ENCODE data around the gene TMEM95. TPM values are rescaled to one million over a fixed set of nuclear protein-coding genes. Genes with fewer than 3 reads are reported as not detected.

TMEM95 gene
- total RNA-seq, 1 experiment from 2014 or later = 0.50 TPM

DNA sequence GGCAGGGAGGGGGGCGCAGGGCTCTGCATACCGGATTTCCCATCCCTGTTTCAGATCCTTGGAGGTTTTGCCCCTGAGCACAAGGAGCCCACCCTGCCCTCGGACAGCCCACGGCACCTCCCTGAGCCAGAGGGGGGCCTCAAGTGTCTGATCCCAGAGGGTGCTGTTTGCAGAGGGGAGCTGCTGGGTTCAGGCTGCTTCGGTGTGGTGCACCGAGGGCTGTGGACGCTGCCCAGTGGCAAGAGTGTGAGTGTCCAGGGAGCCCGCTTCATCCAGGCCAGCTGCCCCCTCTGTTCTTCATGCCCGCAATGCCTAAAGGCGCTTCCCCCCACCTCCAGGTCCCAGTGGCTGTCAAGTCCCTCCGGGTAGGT is 28.4 kb downstream of the TMEM95 start:
- Histone ChIP-seq H3K36me3 (ENCODE audit: low read depth) (no peaks in the 10 kb centered on the region), H3K4me2 (no peak overlapping the region), H3K4me1 (replicated peaks; ENCODE audit: insufficient read depth) (no peaks in the 10 kb centered on the region), H3K27ac (no peak overlapping the region), H3K4me3 (no peak overlapping the region), H3F3A (ENCODE audit: insufficient read depth, low read depth) (no peaks in the 10 kb centered on the region), H2AFZ (no peak overlapping the region), H3K9me2 (ENCODE audit: insufficient read depth) (no peaks in the 10 kb centered on the region), H4K20me1 (ENCODE audit: insufficient read depth) (no peaks in the 10 kb centered on the region), H3K27me3 (ENCODE audit: insufficient read depth, low read depth) (no peaks in the 10 kb centered on the region), H3K79me2 (ENCODE audit: low read depth) (0 out of 2 replicates have a peak, but pooled peaks cover 4% of the 10 kb centered on the region), H3K9me3 (ENCODE audit: insufficient read depth, low read depth) (no peaks in the 10 kb centered on the region)
- ChIA-PET CTCF (interaction anchor here (0.6 kb wide), 2 partner anchors 25 to 765 kb away, joined by 5 to 6 read pairs; no protein-coding TSS in a partner anchor), POLR2A (ENCODE audit: unreplicated experiment) (no interaction called here)
- no peak for DNase-seq
- no peak for TF ChIP-seq EZH2 (IDR thresholded peaks at IDR 0.05; ENCODE audit: low read depth)
- TF ChIP-seq, protein P1, sequence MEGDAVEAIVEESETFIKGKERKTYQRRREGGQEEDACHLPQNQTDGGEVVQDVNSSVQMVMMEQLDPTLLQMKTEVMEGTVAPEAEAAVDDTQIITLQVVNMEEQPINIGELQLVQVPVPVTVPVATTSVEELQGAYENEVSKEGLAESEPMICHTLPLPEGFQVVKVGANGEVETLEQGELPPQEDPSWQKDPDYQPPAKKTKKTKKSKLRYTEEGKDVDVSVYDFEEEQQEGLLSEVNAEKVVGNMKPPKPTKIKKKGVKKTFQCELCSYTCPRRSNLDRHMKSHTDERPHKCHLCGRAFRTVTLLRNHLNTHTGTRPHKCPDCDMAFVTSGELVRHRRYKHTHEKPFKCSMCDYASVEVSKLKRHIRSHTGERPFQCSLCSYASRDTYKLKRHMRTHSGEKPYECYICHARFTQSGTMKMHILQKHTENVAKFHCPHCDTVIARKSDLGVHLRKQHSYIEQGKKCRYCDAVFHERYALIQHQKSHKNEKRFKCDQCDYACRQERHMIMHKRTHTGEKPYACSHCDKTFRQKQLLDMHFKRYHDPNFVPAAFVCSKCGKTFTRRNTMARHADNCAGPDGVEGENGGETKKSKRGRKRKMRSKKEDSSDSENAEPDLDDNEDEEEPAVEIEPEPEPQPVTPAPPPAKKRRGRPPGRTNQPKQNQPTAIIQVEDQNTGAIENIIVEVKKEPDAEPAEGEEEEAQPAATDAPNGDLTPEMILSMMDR (conservative IDR thresholded peaks at IDR 0.05) = no peak
- BruUV-seq (replicated peaks) = no TSS peak
- intact Hi-C loops (cut with micrococcal nuclease; ENCODE audit: unreplicated experiment) = no loop called here

DNA sequence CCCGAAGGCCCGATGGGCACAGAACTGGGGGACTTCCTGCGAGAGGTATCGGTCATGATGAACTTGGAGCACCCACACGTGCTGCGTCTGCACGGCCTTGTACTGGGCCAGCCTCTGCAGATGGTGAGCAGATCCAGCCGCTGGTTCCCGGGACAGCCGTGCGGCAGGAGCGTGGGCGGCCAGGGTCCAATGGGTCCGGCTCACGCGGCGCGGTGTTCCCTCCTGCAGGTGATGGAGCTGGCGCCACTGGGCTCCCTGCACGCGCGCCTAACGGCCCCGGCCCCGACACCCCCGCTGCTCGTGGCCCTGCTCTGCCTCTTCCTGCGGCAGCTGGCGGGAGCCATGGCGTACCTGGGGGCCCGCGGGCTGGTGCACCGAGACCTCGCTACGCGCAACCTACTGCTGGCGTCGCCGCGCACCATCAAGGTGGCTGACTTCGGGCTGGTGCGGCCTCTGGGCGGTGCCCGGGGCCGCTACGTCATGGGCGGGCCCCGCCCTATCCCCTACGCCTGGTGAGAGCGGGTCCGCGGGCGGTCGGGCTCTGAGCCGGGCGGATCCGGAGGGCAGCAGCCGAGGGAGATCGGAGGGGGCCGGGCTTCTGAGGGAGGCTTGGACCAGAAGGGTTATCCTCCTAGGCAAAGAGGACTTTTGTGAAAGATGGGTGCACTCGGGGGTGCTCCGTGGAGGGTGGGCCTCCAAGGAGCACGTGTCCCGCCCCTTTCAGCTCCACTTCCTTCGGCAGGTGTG is 29.0 kb downstream of the TMEM95 start:
- no peak overlapping the region for H2AFZ ChIP-seq

DNA sequence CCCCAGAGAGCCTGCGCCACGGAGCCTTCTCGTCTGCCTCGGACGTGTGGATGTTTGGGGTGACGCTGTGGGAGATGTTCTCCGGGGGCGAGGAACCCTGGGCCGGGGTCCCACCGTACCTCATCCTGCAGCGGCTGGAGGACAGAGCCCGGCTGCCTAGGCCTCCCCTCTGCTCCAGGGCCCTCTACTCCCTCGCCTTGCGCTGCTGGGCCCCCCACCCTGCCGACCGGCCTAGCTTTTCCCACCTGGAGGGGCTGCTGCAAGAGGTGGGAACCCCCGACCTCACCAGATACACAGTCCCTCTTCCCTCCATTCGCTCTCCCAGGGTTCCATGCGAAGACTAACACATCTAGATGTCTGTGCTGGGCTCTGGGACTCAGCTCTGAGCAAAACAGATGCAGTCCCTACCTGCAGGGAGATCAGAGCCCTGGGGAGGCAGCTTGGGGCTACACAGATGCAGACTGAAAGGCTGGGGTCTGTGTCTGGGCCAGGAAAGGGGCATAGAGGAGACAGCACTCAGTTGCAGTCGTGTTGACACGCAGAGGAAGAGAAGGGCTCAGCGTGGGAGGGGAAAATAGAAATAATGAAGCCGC is 29.6 kb downstream of the TMEM95 start:
- no peak overlapping the region for H2AFZ ChIP-seq
- H3K9me2 ChIP-seq (ENCODE audit: insufficient read depth) = no peaks in the 10 kb centered on the region
- ChIA-PET POLR2A (ENCODE audit: unreplicated experiment) (interaction anchor here (0.6 kb wide), 1 partner anchor 59 kb away, joined by 3 read pairs; no protein-coding TSS in a partner anchor), CTCF (interaction anchor here (0.6 kb wide), 1 partner anchor 16 kb away, joined by 3 read pairs; no protein-coding TSS in a partner anchor)
- BruUV-seq (replicated peaks) = no TSS peak
- intact Hi-C loops (cut with micrococcal nuclease; ENCODE audit: unreplicated experiment) = no loop called here
- H3K4me2 ChIP-seq = no peak overlapping the region
- no peaks in the 10 kb centered on the region for H3F3A ChIP-seq (ENCODE audit: insufficient read depth, low read depth)
- no peaks in the 10 kb centered on the region for H3K36me3 ChIP-seq (ENCODE audit: low read depth)
- no peak overlapping the region for H3K27ac ChIP-seq
- no peaks in the 10 kb centered on the region for H3K4me1 ChIP-seq (replicated peaks; ENCODE audit: insufficient read depth)
- H4K20me1 ChIP-seq (ENCODE audit: insufficient read depth) = no peaks in the 10 kb centered on the region
- 0 out of 2 replicates have a peak, but pooled peaks cover 4% of the 10 kb centered on the region for H3K79me2 ChIP-seq (ENCODE audit: low read depth)
- no peak for TF ChIP-seq EZH2 (IDR thresholded peaks at IDR 0.05; ENCODE audit: low read depth)
- TF ChIP-seq, protein P1 (conservative IDR thresholded peaks at IDR 0.05) = no peak
- H3K4me3 ChIP-seq = no peak overlapping the region
- no peaks in the 10 kb centered on the region for H3K27me3 ChIP-seq (ENCODE audit: insufficient read depth, low read depth)
- no peaks in the 10 kb centered on the region for H3K9me3 ChIP-seq (ENCODE audit: insufficient read depth, low read depth)
- no peak for DNase-seq

More for the DNA sequence above, 29.0 kb downstream of the TMEM95 start:
- TF ChIP-seq, protein P1 (conservative IDR thresholded peaks at IDR 0.05) = no peak
- TF ChIP-seq EZH2 (IDR thresholded peaks at IDR 0.05; ENCODE audit: low read depth) = no peak
- no TSS peak for BruUV-seq (replicated peaks)
- Histone ChIP-seq H3K36me3 (ENCODE audit: low read depth) (no peaks in the 10 kb centered on the region), H4K20me1 (ENCODE audit: insufficient read depth) (no peaks in the 10 kb centered on the region), H3F3A (ENCODE audit: insufficient read depth, low read depth) (no peaks in the 10 kb centered on the region), H3K27me3 (ENCODE audit: insufficient read depth, low read depth) (no peaks in the 10 kb centered on the region), H3K4me2 (no peak overlapping the region), H3K4me1 (replicated peaks; ENCODE audit: insufficient read depth) (no peaks in the 10 kb centered on the region), H3K9me2 (ENCODE audit: insufficient read depth) (no peaks in the 10 kb centered on the region), H3K9me3 (ENCODE audit: insufficient read depth, low read depth) (no peaks in the 10 kb centered on the region), H3K27ac (no peak overlapping the region), H3K4me3 (no peak overlapping the region), H3K79me2 (ENCODE audit: low read depth) (0 out of 2 replicates have a peak, but pooled peaks cover 4% of the 10 kb centered on the region)
- DNase-seq = no peak
- CTCF ChIA-PET = interaction anchor here (0.6 kb wide), 1 partner anchor 17 kb away, joined by 3 read pairs; no protein-coding TSS in a partner anchor
- intact Hi-C loops (cut with micrococcal nuclease; ENCODE audit: unreplicated experiment) = no loop called here
- POLR2A ChIA-PET (ENCODE audit: unreplicated experiment) = interaction anchor here (0.6 kb wide), 1 partner anchor 60 kb away, joined by 3 read pairs; no protein-coding TSS in a partner anchor
